Neural crest cell (in vitro differentiated cells): ENCODE results near the gene SLC30A7. TPM values are rescaled to one million over a fixed set of nuclear protein-coding genes. Genes with fewer than 3 reads are reported as not detected.

Experiments used
- DNase-seq: peaks from one replicate; pipeline ENCODE4 v3.0.0; 2021; ENCODE audit warnings: low read depth, mixed read lengths, low spot score
- H3K27ac Mint-ChIP-seq: one replicate; pipeline ENCODE4 v1.8.0; 2021; ENCODE audit warnings: mild to moderate bottlenecking, mixed read lengths; ENCODE audit not compliant: unreplicated experiment
- H3K27me3 Mint-ChIP-seq: 2 replicates; pipeline ENCODE4 v1.8.0; 2021; ENCODE audit warnings: low read depth, mild to moderate bottlenecking, mixed read lengths
- H3K36me3 Mint-ChIP-seq: 2 replicates; pipeline ENCODE4 v1.8.0; 2021; ENCODE audit warnings: low read depth, mild to moderate bottlenecking, mixed read lengths
- H3K4me1 Mint-ChIP-seq: 2 replicates; pipeline ENCODE4 v1.8.0; 2021; ENCODE audit warnings: mixed read lengths
- H3K4me3 Mint-ChIP-seq: one replicate; pipeline ENCODE4 v1.8.0; 2021; ENCODE audit warnings: mild to moderate bottlenecking, mixed read lengths
- H3K9me3 Mint-ChIP-seq: 2 replicates; pipeline ENCODE4 v1.8.0; 2021; ENCODE audit warnings: mixed read lengths
- total RNA-seq: library from RNA; stranded (reverse); gene quantifications from 2 replicates; pipeline ENCODE4 v1.2.1, GENCODE V29; 2021
- TF ChIP-seq, protein P1 (sequence below): fragments of 200-600 bp; sonication (generic); conservative IDR thresholded peaks from 2 replicates; pipeline ENCODE4 v1.5.0; 2021; ENCODE audit warnings: antibody characterized with exemption, mild to moderate bottlenecking

SLC30A7 gene
- total RNA-seq, 1 donor from 2014 or later, result 22.9 TPM

DNA sequence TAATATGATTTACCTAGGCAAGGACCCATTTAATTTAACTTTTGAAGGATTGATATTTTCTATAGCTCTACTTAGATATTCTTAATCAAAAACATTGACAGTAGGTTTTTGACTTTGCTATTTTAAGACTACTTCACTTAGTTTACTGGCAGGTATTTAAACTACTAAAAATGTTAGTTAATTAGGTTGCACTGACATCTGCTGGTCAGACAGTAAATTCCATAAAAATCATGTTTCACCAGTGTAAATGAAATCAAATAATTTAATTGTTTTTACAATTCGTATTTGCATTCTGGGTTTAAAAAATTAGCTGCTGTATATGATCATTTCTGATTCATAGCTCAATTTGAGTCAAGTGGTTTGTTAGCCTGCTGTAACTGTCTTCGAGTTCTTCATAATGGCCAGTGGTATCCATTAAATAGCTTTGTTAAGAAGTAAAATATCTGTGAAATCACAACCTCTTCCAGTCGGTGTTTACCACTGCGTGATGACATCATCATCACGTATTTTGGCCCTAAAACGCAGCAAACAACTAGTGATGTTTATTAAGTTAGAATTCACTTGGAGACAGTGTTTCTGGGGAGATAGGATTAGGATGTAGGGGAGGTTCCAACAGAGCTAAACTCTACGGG lies 27.4 kb upstream of the SLC30A7 start:
- H3K27ac Mint-ChIP-seq, result no peak overlapping the region
- peaks cover 19% of the 10 kb centered on the region for H3K4me1 Mint-ChIP-seq
- DNase-seq, result no peak
- no peak overlapping the region for H3K4me3 Mint-ChIP-seq
- peaks cover 2% of the 10 kb centered on the region for H3K36me3 Mint-ChIP-seq
- no peaks in the 10 kb centered on the region for H3K27me3 Mint-ChIP-seq
- TF ChIP-seq, protein P1, sequence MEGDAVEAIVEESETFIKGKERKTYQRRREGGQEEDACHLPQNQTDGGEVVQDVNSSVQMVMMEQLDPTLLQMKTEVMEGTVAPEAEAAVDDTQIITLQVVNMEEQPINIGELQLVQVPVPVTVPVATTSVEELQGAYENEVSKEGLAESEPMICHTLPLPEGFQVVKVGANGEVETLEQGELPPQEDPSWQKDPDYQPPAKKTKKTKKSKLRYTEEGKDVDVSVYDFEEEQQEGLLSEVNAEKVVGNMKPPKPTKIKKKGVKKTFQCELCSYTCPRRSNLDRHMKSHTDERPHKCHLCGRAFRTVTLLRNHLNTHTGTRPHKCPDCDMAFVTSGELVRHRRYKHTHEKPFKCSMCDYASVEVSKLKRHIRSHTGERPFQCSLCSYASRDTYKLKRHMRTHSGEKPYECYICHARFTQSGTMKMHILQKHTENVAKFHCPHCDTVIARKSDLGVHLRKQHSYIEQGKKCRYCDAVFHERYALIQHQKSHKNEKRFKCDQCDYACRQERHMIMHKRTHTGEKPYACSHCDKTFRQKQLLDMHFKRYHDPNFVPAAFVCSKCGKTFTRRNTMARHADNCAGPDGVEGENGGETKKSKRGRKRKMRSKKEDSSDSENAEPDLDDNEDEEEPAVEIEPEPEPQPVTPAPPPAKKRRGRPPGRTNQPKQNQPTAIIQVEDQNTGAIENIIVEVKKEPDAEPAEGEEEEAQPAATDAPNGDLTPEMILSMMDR, result peak; percentile 84
- no peaks in the 10 kb centered on the region for H3K9me3 Mint-ChIP-seq

DNA sequence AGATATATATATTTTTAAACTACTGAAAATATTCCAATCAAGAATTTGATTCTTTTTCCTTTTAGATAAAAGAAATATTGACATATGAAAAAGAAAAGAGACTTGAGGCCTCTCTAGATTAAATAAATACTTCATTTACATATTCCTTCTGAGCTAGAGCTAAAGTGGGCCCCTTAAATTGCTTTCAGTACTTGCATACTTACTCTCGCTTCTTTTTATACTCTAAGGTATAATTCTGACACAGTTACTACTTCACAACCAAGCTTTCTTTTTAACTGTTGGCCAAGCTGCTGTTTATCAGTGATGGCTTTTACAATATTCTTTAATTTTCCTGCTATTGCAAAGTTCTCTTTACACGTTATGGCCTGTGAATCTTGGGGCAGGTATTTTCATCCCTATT lies 25.9 kb upstream of the SLC30A7 start:
- H3K9me3 Mint-ChIP-seq, result no peaks in the 10 kb centered on the region
- no peaks in the 10 kb centered on the region for H3K27me3 Mint-ChIP-seq
- no peak overlapping the region for H3K27ac Mint-ChIP-seq
- H3K4me1 Mint-ChIP-seq, result peaks cover 29% of the 10 kb centered on the region
- TF ChIP-seq, protein P1, result no peak
- H3K4me3 Mint-ChIP-seq, result no peak overlapping the region
- peaks cover 8% of the 10 kb centered on the region for H3K36me3 Mint-ChIP-seq
- no peak for DNase-seq

DNA sequence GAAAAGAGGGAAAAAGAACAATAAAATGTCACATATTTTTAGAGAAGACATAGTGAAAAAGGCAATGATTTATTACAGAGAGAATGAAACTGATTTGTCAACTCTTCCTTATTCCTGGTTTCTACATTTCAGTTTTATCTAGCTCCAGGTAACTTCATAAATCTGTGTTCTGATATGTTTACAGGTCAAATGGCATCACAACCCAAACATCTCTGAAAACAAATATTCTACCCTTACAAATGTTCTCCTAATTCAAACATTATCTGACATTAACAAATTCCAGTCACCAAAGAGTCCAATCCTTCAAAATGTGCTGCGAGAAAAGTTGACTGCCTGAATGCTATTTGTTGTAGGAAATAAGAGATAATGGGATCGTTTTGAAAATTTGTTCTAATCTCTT lies 21.5 kb upstream of the SLC30A7 start:
- Mint-ChIP-seq H3K9me3 (no peaks in the 10 kb centered on the region), H3K4me3 (no peak overlapping the region), H3K27me3 (no peaks in the 10 kb centered on the region), H3K36me3 (peaks cover 20% of the 10 kb centered on the region), H3K27ac (no peak overlapping the region), H3K4me1 (peaks cover 35% of the 10 kb centered on the region)
- TF ChIP-seq, protein P1, result no peak
- DNase-seq, result no peak

DNA sequence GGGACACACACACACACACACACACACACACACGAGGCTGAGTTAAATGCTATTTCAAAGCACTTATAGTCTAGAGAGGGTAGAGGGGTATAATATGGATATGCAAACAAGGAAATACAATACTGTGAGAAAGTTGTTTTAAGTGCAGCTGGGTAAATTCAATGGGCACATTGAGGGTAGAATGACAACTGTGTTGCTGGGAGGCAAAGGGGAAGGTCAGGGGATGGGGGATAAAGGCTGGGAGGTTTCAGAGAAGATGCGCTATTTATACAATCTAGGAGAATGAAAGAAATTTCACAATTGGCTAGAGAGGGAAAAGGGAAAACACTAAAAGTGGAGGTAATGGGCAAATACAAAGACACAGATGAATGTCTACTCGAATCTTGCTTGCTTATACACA lies 20.7 kb upstream of the SLC30A7 start:
- peaks cover 25% of the 10 kb centered on the region for H3K36me3 Mint-ChIP-seq
- H3K9me3 Mint-ChIP-seq, result no peaks in the 10 kb centered on the region
- H3K4me3 Mint-ChIP-seq, result peak overlapping the region; percentile 38
- TF ChIP-seq, protein P1, result no peak
- no peak overlapping the region for H3K27ac Mint-ChIP-seq
- no peaks in the 10 kb centered on the region for H3K27me3 Mint-ChIP-seq
- DNase-seq, result no peak
- H3K4me1 Mint-ChIP-seq, result peaks cover 35% of the 10 kb centered on the region

DNA sequence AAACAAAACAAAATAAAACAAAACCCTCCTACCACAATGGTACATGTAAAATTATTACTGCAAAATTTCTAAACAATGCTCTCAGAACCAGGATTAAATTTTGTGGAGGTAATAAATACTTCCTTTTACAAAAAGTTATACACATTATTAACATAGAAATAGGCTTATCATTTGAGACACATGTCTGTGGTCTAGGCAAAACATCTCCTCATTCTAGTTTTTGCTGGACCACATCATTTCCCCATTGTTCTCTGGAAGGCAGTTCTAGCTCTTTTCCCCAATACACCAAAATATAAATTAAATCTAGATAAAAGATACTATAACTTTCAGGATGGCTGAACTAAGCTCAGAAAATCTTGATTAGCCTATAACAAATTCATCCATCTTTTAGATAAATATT lies 19.6 kb upstream of the SLC30A7 start:
- H3K4me1 Mint-ChIP-seq, result peaks cover 35% of the 10 kb centered on the region
- peaks cover 25% of the 10 kb centered on the region for H3K36me3 Mint-ChIP-seq
- no peak overlapping the region for H3K4me3 Mint-ChIP-seq
- H3K9me3 Mint-ChIP-seq, result no peaks in the 10 kb centered on the region
- TF ChIP-seq, protein P1, result no peak
- H3K27ac Mint-ChIP-seq, result no peak overlapping the region
- DNase-seq, result no peak
- H3K27me3 Mint-ChIP-seq, result no peaks in the 10 kb centered on the region
